Heart right ventricle (tissue), 16 donors: ENCODE results near the gene UBASH3B. TPM values are rescaled to one million over a fixed set of nuclear protein-coding genes. Genes with fewer than 3 reads are reported as not detected.

Experiments
- ATAC-seq, 8 donors: fragments of 200-7000 bp; cut with Tn5 transposase; one replicate each; pipeline ENCODE4 v1.9.1; 2020; ENCODE audit warnings: mild to moderate bottlenecking in 8 of 8, moderate library complexity in 8 of 8, moderate number of reproducible peaks in 1 of 8
- DNase-seq, 2 donors: peaks; one replicate each; pipeline ENCODE4 v3.0.0-alpha.2; 2020
- H3K27ac ChIP-seq, 10 donors: fragments of 200-600 bp; sonication (generic) in 2 of 10; one replicate each; pipeline versions ENCODE4 v1.5.0 to v1.8.0; 2020 to 2022; ENCODE audit warnings: mild to moderate bottlenecking in 3 of 10
- H3K27me3 ChIP-seq, 7 donors: fragments of 200-600 bp; one replicate each; pipeline ENCODE4 v1.8.0; 2021 to 2022; ENCODE audit warnings: mild to moderate bottlenecking in 2 of 7
- H3K36me3 ChIP-seq, 9 donors: fragments of 200-600 bp; sonication (generic) in 1 of 9; one replicate each; pipeline versions ENCODE4 v1.5.0 to v1.8.0; 2020 to 2022; ENCODE audit warnings: mild to moderate bottlenecking in 2 of 9
- H3K4me1 ChIP-seq, 9 donors: fragments of 200-600 bp; sonication (generic) in 1 of 9; one replicate each; pipeline versions ENCODE4 v1.5.0 to v1.8.0; 2020 to 2022; ENCODE audit warnings: mild to moderate bottlenecking in 4 of 9
- H3K4me3 ChIP-seq, 10 donors: fragments of 200-600 bp; sonication (generic) in 2 of 10; one replicate each; pipeline versions ENCODE4 v1.5.0 to v1.8.0; 2020 to 2022; ENCODE audit warnings: mild to moderate bottlenecking in 7 of 10, moderate library complexity in 2 of 10
- H3K9me3 ChIP-seq, 11 donors: fragments of 200-600 bp in 10 of 11; sonication (generic) in 2 of 11; one replicate each; pipeline versions ENCODE4 v1.5.0 to v1.8.0; 2013 to 2022; ENCODE audit warnings: mild to moderate bottlenecking in 2 of 11, control low read depth in 1 of 11, moderate library complexity in 1 of 11
- CTCF ChIP-seq, 9 donors: fragments of 200-600 bp; sonication (generic) in 2 of 9; IDR thresholded peaks; one replicate each; pipeline versions ENCODE4 v1.5.0 to v1.8.0; 2021 to 2022; ENCODE audit warnings: antibody characterized with exemption in 9 of 9, mild to moderate bottlenecking in 5 of 9, moderate library complexity in 1 of 9
- WGBS, 2 donors: extraction: QIAGEN DNeasy Blood & Tissue Kit; methylation state at CpG; one replicate each; pipeline ENCODE4 v1.1.7; 2013; ENCODE audit warnings: inconsistent platforms in 1 of 2; 5-methylcytosine and 5-hydroxymethylcytosine counted together
- intact Hi-C, 10 donors: fragments of 100-400 bp; cut with DNase I; formaldehyde crosslinking; loops; one replicate each; pipeline versions ENCODE4 v1.11.1 to v1.14.2; 2022
- polyA plus RNA-seq, 2 donors: library from polyadenylated mRNA; stranded (reverse); fragments of 200-250 nt; gene quantifications; one replicate each; pipeline ENCODE4 v1.2.3, GENCODE V29; 2013
- total RNA-seq, 10 donors: library from RNA; stranded (reverse); fragmentation: NEBNext Ultra II Directional in 3 of 10; extraction: Animal tissue kit (Norgen Biotek cat#: 25700) in 3 of 10; gene quantifications; one replicate each; pipeline versions ENCODE4 v1.2.1 to v1.2.4, GENCODE V29; 2021 to 2023
- donor health status: Arrhythmogenic right ventricular cardiomyopathy.
- donor health status: ischemic (EF 13 %, LVEDD 7.1; RV severe dilation, severe dysfunction).
- donor health status: healthy with polysubstance abuse.
- donor health status: DM: no; HTN: yes; CAD: no.
- donor health status: DM: no; HTN: no; CAD: no.
- donor health status: ischemic (EF 25% LVEDD 6.9; RV normal size, moderate dysfunction).
- donor health status: ischemic (EF 25% LVEDD 5.7; RV mildly dilated, moderate dysfunction).
- donor health status: healthy.
- donor health status: DM: yes; HTN: yes; CAD: no.
- donor health status: Ischemic cardiomyopathy.
- donor health status: ischemic (EF 35%, LVEDD 5.7; RV mildly dilated, moderate dysfunction).
- donor health status: nonischemic (EF 11% LVEDD 7.7; RV severe dilation, severe dysfunction).
- donor health status: DM: yes; HTN: yes; CAD: no.
- donor health status: PGD.
- donor health status: ischemic (EF 29% LVEDD 5.4; RV normal size, mild dysfunction).
- donor health status: nonischemic (EF 23%, LVEDD 6.1; RV moderate dilation, normal function).

UBASH3B gene
- total and polyA plus RNA-seq, 12 donors: 0.51 to 8.0 (median 1.5) TPM

- H3K27me3 ChIP-seq: no peaks in the 10 kb centered on the region
- 82 to 84% methylated on average over 5 of the region's 5 CpGs for WGBS, 2 donors
- intact Hi-C loops: no loop called here
- TF ChIP-seq CTCF (IDR thresholded peaks at IDR 0.05): no peak
- H3K4me3 ChIP-seq: no peak overlapping the region
- H3K4me1 ChIP-seq: peaks cover 0 to 19% (median 10%) of the 10 kb centered on the region in 9 donors
- no peak for DNase-seq
- peaks cover 0 to 8% (median 0%) of the 10 kb centered on the region in 9 donors for H3K36me3 ChIP-seq
- peak overlapping the region in 2 of 10 donors; percentile 51 to 60 for H3K27ac ChIP-seq
- peaks cover 0 to 18% (median 5%) of the 10 kb centered on the region in 11 donors for H3K9me3 ChIP-seq
- no peak for ATAC-seq
Measured at GRCh38 chr11:122815900-122816299, 160.4 kb downstream of the UBASH3B start.

- Histone ChIP-seq H3K9me3 (peaks cover 0 to 18% (median 5%) of the 10 kb centered on the region in 11 donors), H3K27me3 (no peaks in the 10 kb centered on the region), H3K36me3 (no peaks in the 10 kb centered on the region), H3K4me1 (peaks cover 0 to 19% (median 10%) of the 10 kb centered on the region in 9 donors), H3K27ac (peak overlapping the region in 7 of 10 donors; percentile 20 to 68 (median 52)), H3K4me3 (no peak overlapping the region)
- 41 to 49% methylated on average over 8 of the region's 8 CpGs for WGBS, 2 donors
- intact Hi-C loops: no loop called here
- no peak for TF ChIP-seq CTCF (IDR thresholded peaks at IDR 0.05)
- peak in 1 of 2 donors; percentile 19 for DNase-seq
- ATAC-seq: peak in 6 of 8 donors; percentile 42 to 90 (median 74)
Measured at GRCh38 chr11:122816761-122817520, 161.4 kb downstream of the UBASH3B start.

GRCh38 chr11:122820158-122820557 lies 164.6 kb downstream of the UBASH3B start:
- H3K27ac ChIP-seq: no peak overlapping the region
- no peaks in the 10 kb centered on the region for H3K36me3 ChIP-seq
- no peak for DNase-seq
- intact Hi-C loops: no loop called here
- H3K9me3 ChIP-seq: peaks cover 0 to 18% (median 5%) of the 10 kb centered on the region in 11 donors
- no peaks in the 10 kb centered on the region for H3K27me3 ChIP-seq
- 66 to 72% methylated on average over 2 of the region's 2 CpGs for WGBS, 2 donors
- ATAC-seq: no peak
- H3K4me1 ChIP-seq: peaks cover 0 to 19% (median 10%) of the 10 kb centered on the region in 9 donors
- no peak for TF ChIP-seq CTCF (IDR thresholded peaks at IDR 0.05)
- H3K4me3 ChIP-seq: no peak overlapping the region

- H3K9me3 ChIP-seq: peaks cover 0 to 18% (median 5%) of the 10 kb centered on the region in 11 donors
- H3K27me3 ChIP-seq: no peaks in the 10 kb centered on the region
- no peak overlapping the region for H3K4me3 ChIP-seq
- intact Hi-C loops: no loop called here
- DNase-seq (no peak), ATAC-seq (no peak)
- H3K4me1 ChIP-seq: peaks cover 0 to 19% (median 10%) of the 10 kb centered on the region in 9 donors
- TF ChIP-seq CTCF (IDR thresholded peaks at IDR 0.05): no peak
- no peak overlapping the region for H3K27ac ChIP-seq
- H3K36me3 ChIP-seq: no peaks in the 10 kb centered on the region
Measured at GRCh38 chr11:122821169-122821568, 165.6 kb downstream of the UBASH3B start.
